HUDEP-2 (cell line): ENCODE measurements around the gene ZNF691.
"Not testable (repeated sequence)": the region's sequence is repeated elsewhere in the genome, so short reads cannot be mapped to it uniquely, and the experiment has no call there.

Experiments used
- DNase-seq, 76 experiments: peaks; one replicate each; lab custom pipeline; 2025; ENCODE audit not compliant: unreplicated experiment in 76 of 76; lab: John Stamatoyannopoulos, UW

Gene ZNF691

GRCh38 chr1:42899960-42900359 is 53.5 kb downstream of the ZNF691 start:
- not testable (repeated sequence) for DNase-seq
